Measurements from ENCODE around the gene ASAP2.

ASAP2 gene

GRCh38 chr2:9403924-9404323 lies 197.3 kb downstream of the ASAP2 start:
- no peak for DNase-seq (ENCODE audit: low read depth)

- no peak for DNase-seq (ENCODE audit: low read depth)
Measured at GRCh38 chr2:9404451-9404850, 197.8 kb downstream of the ASAP2 start.

DNA sequence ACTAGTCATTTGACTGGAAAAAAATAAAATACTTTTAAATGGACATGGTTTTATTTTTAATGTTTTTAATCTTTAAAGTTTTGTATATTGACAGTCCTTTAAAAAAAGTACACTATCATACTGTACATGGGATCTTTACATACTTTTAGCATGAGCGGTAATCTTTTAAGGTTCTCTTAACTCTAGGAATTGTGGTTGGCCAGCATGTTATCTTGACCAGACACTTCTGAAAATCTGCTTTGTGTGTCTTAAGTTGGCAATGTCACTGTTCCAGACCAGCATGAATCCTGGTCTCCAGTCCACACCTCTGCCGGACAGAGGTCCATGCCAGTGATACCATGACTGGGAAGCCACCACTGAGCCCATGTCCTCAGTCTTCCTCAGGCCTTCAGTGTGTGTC lies 199.0 kb downstream of the ASAP2 start:
- no peak for DNase-seq (ENCODE audit: low read depth)

GRCh38 chr2:9406529-9407362 lies 200.1 kb downstream of the ASAP2 start:
- no peak for DNase-seq (ENCODE audit: low read depth)

GRCh38 chr2:9407363-9407811 lies 200.8 kb downstream of the ASAP2 start:
- DNase-seq (ENCODE audit: low read depth): no peak

DNA sequence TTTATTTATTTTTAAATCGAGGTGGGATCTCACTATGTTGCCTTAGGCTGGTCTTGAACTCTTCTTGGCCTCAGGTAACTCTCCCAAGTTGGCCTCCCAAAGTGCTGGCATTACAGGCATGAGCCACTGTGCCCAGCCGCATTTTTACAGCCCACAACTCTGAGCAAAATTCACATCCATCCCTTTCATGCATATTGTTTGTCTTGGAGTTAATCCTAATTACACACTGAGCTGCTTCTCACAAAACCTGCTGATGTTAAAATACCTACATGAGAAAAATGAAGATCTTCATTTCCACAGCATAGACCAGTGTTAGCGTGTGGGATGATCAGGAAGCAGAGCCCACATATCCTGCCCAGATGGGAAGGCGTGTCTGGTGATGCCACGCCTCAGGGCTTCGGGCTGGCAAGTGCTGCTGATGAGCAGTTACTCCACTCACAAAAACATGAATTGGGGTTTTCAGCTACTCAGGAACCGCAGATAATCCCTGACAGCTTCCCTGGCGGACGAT lies 202.1 kb downstream of the ASAP2 start:
- no peak for DNase-seq (ENCODE audit: low read depth)

GRCh38 chr2:9410108-9410507 lies 203.5 kb downstream of the ASAP2 start:
- no peak for DNase-seq (ENCODE audit: low read depth)

GRCh38 chr2:9412781-9413180 lies 206.2 kb downstream of the ASAP2 start:
- no peak for DNase-seq (ENCODE audit: low read depth)

- DNase-seq (ENCODE audit: low read depth): no peak
Measured at GRCh38 chr2:9415516-9416169, 209.0 kb downstream of the ASAP2 start.

DNA sequence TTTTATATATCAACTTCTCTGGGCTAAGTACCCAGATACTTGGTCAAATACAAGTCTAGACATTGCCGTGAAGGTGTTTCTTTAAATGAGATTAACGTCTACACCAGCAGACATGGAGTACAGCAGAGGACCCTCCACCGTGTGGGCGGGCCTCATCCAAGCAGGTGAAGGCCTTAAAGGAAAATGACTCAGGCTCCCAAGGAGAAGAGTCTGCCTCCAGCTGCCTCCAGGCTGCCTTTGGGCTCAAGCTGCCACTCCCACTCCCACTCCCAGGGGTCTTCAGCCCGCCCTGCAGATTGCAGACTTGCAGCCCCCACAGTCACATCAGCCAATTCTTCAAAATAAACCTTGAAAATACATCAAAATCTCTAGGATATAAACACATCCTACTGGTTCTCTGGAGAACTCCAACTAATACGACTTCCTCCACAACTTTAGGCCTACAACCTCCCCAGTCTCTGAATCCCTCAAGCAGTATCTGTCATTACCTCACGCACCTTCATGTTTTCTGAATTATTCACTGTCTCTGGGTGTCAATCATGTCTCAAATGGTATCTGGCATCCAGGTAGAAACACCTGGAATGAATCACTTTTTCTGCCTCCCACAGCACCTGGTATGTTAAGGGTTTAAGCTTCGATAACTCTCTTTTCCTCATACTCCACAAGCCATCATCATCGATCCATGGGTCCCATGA lies 209.8 kb downstream of the ASAP2 start:
- no peak for DNase-seq (ENCODE audit: low read depth)

DNA sequence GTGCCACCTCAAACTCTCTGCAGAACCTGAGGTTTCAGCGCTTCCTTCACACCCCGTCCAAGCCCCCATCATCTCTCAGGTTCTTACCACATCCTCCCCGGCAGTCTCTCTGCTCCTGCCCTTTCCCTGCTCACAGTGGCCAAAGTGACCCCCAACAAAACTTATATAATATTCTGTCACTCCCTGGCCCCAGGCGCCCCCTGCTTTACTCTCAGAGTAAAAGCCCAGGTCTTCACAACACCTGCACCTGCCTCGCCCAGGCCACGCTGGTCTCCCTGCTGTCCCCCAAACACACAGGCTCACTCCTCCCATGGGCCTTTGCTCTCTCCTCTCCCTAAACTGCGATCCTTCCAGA lies 210.3 kb downstream of the ASAP2 start:
- no peak for DNase-seq (ENCODE audit: low read depth)

DNA sequence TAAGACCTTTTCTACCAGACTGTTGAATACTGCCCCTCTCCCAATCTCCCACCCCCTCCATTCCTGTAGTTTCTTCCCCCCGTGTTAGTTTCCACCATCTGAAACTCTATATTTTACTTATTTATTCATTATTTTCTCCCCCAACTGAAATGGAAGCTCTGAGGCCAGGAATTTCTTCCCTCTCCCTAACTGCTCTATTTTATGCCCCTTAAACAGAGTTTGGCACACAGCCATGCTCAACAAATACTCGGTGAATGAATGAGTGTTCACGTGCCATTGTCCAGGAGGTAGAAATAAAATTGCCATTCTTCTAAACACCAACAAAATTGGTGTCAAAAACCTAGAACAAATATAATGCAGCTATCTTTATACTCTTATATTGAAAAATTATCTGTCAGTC lies 211.1 kb downstream of the ASAP2 start:
- no peak for DNase-seq (ENCODE audit: low read depth)

DNA sequence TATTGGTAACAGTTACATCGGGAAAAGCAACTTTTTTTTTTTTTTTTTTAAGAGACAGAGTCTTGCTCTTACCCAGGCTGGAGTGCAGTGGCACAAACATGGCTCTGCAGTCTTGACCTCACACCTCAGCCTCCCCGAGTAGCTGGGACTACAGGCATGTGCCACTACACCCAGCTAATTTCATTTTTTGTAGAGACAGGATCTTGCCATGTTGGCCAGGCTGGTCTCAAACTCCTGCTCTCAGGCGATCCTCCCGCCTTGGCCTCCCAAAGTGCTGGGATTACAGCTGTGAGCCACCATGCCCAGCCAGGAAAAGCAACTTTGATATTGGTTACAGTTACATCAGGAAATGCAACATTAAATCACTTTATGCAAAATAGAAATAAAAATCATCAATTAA lies 212.1 kb downstream of the ASAP2 start:
- DNase-seq (ENCODE audit: low read depth): no peak

DNA sequence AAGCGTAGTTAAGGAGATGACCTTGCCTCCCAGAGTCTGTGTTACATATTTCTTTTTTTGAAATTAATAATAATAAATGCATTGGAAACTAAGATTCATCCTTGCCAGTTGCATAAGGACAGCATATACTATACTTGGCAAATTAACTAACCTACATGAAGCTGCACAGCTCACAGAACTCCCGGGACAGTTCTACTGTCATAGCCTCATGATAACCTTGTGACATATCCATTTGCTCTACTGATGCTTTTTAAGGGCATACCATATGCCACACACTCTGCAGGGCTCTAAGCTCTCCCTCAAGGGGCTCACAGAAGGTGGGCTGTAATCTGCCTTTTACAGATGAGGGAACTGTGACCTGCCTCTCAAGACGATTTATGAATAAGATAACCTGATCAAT lies 212.9 kb downstream of the ASAP2 start:
- DNase-seq (ENCODE audit: low read depth): no peak

DNA sequence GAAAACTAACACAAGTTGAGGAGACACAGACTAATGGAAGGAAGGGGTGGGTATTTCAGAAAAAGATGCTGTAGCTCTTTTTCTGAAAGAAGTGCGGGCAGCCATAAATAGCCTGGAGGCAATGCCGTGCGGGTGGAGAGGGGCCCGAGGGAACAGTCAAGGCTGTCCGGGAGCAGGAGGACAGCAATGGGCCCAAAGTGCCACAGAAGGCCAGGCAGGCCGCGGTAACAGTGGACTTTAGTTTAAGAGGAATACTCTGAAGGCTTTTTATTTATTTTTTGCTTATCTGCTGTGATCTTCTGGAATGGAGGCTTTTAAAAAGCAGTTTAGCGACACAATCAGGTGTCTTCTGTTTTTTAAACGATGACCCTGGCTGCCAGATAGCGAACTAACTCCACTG lies 213.9 kb downstream of the ASAP2 start:
- no peak for DNase-seq (ENCODE audit: low read depth)

DNA sequence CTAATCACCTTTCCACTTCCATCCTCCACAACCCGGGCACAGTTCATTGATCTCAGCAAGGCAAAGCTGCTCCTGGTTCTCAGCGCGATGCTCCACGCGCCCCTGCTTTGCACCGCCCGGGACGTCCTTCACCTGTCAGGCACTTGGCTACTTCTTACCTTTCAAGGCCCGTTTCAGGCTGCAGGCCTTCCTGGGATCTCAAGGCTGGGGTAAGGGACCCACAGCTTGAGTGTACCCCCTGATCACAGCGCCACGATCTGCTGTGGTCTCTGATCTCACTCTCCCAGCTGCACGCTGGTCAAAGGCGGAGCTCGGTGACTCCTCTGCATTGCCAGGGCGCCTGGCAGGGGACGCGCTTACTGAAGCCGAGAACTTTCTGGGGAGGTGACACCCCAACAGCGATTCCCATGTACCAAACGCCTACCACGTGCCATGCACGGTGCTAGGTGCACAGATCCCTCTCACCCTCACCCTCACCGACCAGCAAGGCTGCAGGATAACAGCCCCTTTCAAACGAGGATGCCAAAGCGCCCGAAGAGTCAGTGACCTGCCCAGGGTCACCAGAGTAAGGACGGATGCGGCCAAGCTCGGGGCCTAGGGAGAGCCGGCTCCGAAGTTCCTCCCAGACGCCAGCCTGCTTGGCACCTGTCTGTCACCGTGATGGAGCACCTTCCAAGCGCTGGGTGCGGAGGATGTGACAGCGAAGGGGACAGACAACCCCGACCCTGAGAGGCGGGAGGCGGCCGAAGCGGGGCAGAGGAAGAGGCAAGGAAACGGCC lies 215.9 kb downstream of the ASAP2 start:
- DNase-seq (ENCODE audit: low read depth): peak; percentile 30

DNA sequence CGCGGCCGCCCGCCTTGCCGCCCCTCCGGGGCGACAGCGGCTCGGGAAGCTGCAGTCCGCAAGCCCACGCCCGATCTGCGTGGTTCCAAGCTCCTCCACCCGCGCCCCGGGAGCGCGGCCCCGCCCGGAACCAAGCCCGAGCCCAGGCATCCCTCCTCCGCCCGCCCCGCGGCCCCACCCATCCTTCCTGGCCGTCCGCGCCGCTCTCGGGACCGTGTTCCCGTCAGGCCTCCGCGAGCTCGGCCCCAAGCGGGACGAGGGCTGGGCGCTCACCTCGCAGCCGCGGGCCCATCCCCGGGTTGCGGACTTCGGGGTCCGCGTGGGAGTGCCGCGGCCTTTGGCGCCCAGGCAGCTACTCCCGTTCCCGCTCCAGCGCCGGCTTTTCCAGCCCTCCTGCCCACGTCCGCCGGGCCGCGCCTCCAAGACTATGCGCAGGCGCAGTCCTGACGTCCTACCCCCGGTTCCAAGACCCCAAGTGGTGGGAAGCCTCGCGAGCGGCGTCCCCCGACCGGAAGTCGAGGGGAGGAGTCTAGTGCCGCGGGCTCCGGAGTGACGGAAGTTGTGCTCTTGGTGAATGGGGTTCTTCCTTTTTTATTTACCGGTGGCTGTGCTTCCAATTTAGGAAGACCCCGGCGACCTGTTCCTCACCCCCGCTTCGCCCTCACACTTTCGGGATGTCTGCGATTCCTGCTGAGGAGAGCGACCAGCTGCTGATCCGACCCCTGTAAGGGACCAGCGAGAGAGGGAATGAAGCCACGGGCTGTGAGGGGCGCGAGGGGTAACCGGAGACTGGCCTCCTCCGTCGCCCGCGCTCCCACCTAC lies 216.7 kb downstream of the ASAP2 start, which contains the start of the genes CPSF3 and ITGB1BP1:
Gene CPSF3, plus strand, starts transcription at position 555 of the 822 bp plus-strand sequence. Its CDS starts 120 bp downstream, at position 675.
Gene ITGB1BP1, minus strand, starts transcription at position 429 of the 822 bp plus-strand sequence. CDS start 4,831 bp downstream, outside the sequence.
- DNase-seq (ENCODE audit: low read depth): peak; percentile 97

GRCh38 chr2:9423922-9424272 lies 217.3 kb downstream of the ASAP2 start:
- DNase-seq (ENCODE audit: low read depth): no peak

DNA sequence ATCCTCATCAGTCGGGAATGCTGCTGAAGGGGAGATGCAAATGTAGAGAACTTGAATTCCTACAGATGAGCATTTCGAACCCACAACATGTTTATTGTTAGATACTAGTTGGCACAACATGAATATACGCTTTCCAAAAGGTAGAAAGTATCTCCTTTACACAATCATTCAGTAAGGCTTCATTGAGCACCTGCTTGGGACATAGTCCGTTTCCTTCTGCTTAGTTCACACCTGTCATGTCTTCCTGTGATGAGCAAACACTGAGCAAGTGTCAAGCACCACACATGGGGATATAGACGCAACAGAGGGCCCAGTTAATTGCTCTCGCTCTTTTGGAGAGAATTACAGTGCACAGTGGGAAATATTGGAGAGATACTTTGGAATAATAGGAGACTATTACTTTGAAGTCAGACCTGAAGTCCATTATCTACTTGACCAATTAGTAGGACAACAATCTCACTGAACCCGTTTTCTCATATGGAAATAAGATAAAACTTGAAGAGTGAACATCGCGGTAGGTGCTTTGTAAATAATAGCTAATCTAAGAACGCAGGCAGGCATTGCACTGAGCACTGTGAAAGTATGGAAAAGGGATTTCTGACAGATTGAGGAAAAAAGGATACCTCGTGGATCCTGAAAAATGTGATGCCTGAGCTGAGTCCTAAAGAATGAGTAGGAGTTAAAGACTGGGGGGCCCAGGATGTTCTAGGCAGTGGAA lies 218.0 kb downstream of the ASAP2 start:
- DNase-seq (ENCODE audit: low read depth): no peak

GRCh38 chr2:9428965-9429577 lies 222.5 kb downstream of the ASAP2 start:
- DNase-seq (ENCODE audit: low read depth): no peak

Measured in stimulated activated CD8-positive, alpha-beta memory T cell treated with anti-CD3 and anti-CD28 coated beads, Interleukin-4, amount 100 ng/mL, for 24 hours (primary cell).